ENCODE results near the gene ABCA1. TPM values are rescaled to one million over a fixed set of nuclear protein-coding genes. Genes with fewer than 3 reads are reported as not detected.
"Not testable (repeated sequence)": the region's sequence is repeated elsewhere in the genome, so short reads cannot be mapped to it uniquely, and the experiment has no call there.

Gene ABCA1
- total RNA-seq, 6 donors from 2014 or later = 27.6 to 194 (median 47.0) TPM

GRCh38 chr9:104900324-104900723, 27.6 kb downstream of the ABCA1 start:
- ATAC-seq (ENCODE audit: low FRiP score in 2 of 2) (no peak), DNase-seq (no peak)
- no peak for TF ChIP-seq EP300 (IDR thresholded peaks at IDR 0.05)
- TF ChIP-seq POLR2A (IDR thresholded peaks at IDR 0.05) = no peak
- TF ChIP-seq POLR2AphosphoS5 (IDR thresholded peaks at IDR 0.05) = no peak
- TF ChIP-seq, protein P1, sequence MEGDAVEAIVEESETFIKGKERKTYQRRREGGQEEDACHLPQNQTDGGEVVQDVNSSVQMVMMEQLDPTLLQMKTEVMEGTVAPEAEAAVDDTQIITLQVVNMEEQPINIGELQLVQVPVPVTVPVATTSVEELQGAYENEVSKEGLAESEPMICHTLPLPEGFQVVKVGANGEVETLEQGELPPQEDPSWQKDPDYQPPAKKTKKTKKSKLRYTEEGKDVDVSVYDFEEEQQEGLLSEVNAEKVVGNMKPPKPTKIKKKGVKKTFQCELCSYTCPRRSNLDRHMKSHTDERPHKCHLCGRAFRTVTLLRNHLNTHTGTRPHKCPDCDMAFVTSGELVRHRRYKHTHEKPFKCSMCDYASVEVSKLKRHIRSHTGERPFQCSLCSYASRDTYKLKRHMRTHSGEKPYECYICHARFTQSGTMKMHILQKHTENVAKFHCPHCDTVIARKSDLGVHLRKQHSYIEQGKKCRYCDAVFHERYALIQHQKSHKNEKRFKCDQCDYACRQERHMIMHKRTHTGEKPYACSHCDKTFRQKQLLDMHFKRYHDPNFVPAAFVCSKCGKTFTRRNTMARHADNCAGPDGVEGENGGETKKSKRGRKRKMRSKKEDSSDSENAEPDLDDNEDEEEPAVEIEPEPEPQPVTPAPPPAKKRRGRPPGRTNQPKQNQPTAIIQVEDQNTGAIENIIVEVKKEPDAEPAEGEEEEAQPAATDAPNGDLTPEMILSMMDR (IDR thresholded peaks at IDR 0.05) = no peak
- H3K27ac ChIP-seq = no peak overlapping the region
- 67 to 69% methylated on average over 3 of the region's 3 CpGs for WGBS, 2 donors
- H3K4me3 ChIP-seq = no peak overlapping the region
- H3K27me3 ChIP-seq = no peaks in the 10 kb centered on the region
- H3K9me3 ChIP-seq = no peaks in the 10 kb centered on the region
- H3K36me3 ChIP-seq = peaks cover 0 to 9% (median 3%) of the 10 kb centered on the region in 4 donors
- H3K4me1 ChIP-seq = peaks cover 4 to 11% (median 9%) of the 10 kb centered on the region in 4 donors

DNA sequence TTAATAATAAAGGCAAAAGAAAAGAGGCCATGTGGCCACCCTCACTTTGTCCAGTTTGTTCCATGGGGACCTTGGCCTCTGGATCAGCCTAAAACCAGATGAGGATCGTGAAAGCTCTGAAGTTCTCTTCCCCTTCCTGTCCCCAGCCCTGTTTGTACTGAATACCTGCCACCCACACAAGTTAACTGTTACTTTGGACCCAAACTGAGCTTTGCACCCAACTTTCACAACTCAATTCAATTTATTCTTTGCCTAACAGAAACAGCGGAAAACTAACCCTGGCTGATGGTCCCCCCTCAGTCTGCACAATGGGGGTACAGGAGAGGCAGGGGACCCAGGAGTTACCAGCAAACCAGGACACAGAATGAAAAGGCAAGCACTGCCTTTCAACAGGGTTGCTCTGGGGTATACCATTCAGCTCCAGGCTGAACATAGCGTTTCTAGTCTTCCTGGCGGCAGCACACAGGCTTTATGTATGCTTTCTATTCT, 28.2 kb downstream of the ABCA1 start:
- no peak for DNase-seq
- no peaks in the 10 kb centered on the region for H3K9me3 ChIP-seq
- 47 to 62% methylated on average over 4 of the region's 4 CpGs for WGBS, 2 donors
- H3K36me3 ChIP-seq = peaks cover 0 to 9% (median 3%) of the 10 kb centered on the region in 4 donors
- no peaks in the 10 kb centered on the region for H3K27me3 ChIP-seq
- ATAC-seq (ENCODE audit: low FRiP score in 2 of 2) = no peak
- no peak overlapping the region for H3K4me3 ChIP-seq
- TF ChIP-seq EP300 (IDR thresholded peaks at IDR 0.05) (no peak), POLR2AphosphoS5 (IDR thresholded peaks at IDR 0.05) (no peak), POLR2A (IDR thresholded peaks at IDR 0.05) (no peak)
- TF ChIP-seq, protein P1 (IDR thresholded peaks at IDR 0.05) = no peak
- H3K27ac ChIP-seq = no peak overlapping the region
- peaks cover 0 to 8% (median 4%) of the 10 kb centered on the region in 4 donors for H3K4me1 ChIP-seq

- ATAC-seq (ENCODE audit: low FRiP score in 2 of 2); H3K9me3 ChIP-seq; H3K27me3 ChIP-seq; H3K4me1 ChIP-seq; DNase-seq; H3K27ac ChIP-seq; H3K4me3 ChIP-seq; H3K36me3 ChIP-seq: not testable (repeated sequence)
- 94 to 98% methylated on average over 6 of the region's 6 CpGs for WGBS, 2 donors
Observed at GRCh38 chr9:104898376-104898775, 29.6 kb downstream of the ABCA1 start.

- H3K27me3 ChIP-seq = no peaks in the 10 kb centered on the region
- peaks cover 0 to 5% (median 1%) of the 10 kb centered on the region in 4 donors for H3K36me3 ChIP-seq
- H3K4me3 ChIP-seq = no peak overlapping the region
- DNase-seq (no peak), ATAC-seq (ENCODE audit: low FRiP score in 2 of 2) (no peak)
- TF ChIP-seq EP300 (IDR thresholded peaks at IDR 0.05) = no peak
- TF ChIP-seq POLR2A (IDR thresholded peaks at IDR 0.05) = no peak
- TF ChIP-seq, protein P1 (IDR thresholded peaks at IDR 0.05) = no peak
- TF ChIP-seq POLR2AphosphoS5 (IDR thresholded peaks at IDR 0.05) = no peak
- no peak overlapping the region for H3K27ac ChIP-seq
- WGBS, 2 donors = 98 to 100% methylated on average over 1 of the region's 1 CpG
- no peaks in the 10 kb centered on the region for H3K9me3 ChIP-seq
- H3K4me1 ChIP-seq = peaks cover 0 to 8% (median 2%) of the 10 kb centered on the region in 4 donors
Observed at GRCh38 chr9:104896131-104896530, 31.8 kb downstream of the ABCA1 start.

- peaks cover 0 to 5% (median 1%) of the 10 kb centered on the region in 4 donors for H3K36me3 ChIP-seq
- peaks cover 0 to 5% (median under 1%) of the 10 kb centered on the region in 4 donors for H3K4me1 ChIP-seq
- WGBS, 2 donors = 75 to 81% methylated on average over 6 of the region's 6 CpGs
- peak in 1 of 2 donors; percentile 45 for ATAC-seq (ENCODE audit: low FRiP score in 2 of 2)
- H3K27me3 ChIP-seq = no peaks in the 10 kb centered on the region
- no peaks in the 10 kb centered on the region for H3K9me3 ChIP-seq
- no peak overlapping the region for H3K27ac ChIP-seq
- H3K4me3 ChIP-seq = no peak overlapping the region
- no peak for DNase-seq
- TF ChIP-seq EP300 (IDR thresholded peaks at IDR 0.05) (no peak), POLR2A (IDR thresholded peaks at IDR 0.05) (no peak), POLR2AphosphoS5 (IDR thresholded peaks at IDR 0.05) (no peak)
- TF ChIP-seq, protein P1 (IDR thresholded peaks at IDR 0.05) = no peak
Observed at GRCh38 chr9:104895572-104895971, 32.4 kb downstream of the ABCA1 start.

All from upper lobe of left lung (tissue), 6 donors.